Hepatocyte (in vitro differentiated cells): ENCODE results near the gene FCRL1.

Source experiments
- EZH2 ChIP-seq: fragments of 200-600 bp; sonication (generic); IDR thresholded peaks from 2 replicates; pipeline ENCODE4 v1.6.1; 2016; ENCODE audit warnings: antibody characterized with exemption, mild to moderate bottlenecking, borderline replicate concordance
- EZH2phosphoT487 ChIP-seq: fragments of 200-600 bp; sonication (generic); IDR thresholded peaks from one replicate; pipeline ENCODE4 v1.6.1; 2018; ENCODE audit warnings: antibody characterized with exemption, mild to moderate bottlenecking, low read depth, moderate library complexity; ENCODE audit not compliant: unreplicated experiment, severe bottlenecking
- TF ChIP-seq, protein P1 (sequence below): fragments of 200-600 bp; sonication (generic); IDR thresholded peaks from 2 replicates; pipeline ENCODE4 v1.5.1; 2016; ENCODE audit warnings: antibody characterized with exemption, mild to moderate bottlenecking; ENCODE audit not compliant: poor library complexity

DNA sequence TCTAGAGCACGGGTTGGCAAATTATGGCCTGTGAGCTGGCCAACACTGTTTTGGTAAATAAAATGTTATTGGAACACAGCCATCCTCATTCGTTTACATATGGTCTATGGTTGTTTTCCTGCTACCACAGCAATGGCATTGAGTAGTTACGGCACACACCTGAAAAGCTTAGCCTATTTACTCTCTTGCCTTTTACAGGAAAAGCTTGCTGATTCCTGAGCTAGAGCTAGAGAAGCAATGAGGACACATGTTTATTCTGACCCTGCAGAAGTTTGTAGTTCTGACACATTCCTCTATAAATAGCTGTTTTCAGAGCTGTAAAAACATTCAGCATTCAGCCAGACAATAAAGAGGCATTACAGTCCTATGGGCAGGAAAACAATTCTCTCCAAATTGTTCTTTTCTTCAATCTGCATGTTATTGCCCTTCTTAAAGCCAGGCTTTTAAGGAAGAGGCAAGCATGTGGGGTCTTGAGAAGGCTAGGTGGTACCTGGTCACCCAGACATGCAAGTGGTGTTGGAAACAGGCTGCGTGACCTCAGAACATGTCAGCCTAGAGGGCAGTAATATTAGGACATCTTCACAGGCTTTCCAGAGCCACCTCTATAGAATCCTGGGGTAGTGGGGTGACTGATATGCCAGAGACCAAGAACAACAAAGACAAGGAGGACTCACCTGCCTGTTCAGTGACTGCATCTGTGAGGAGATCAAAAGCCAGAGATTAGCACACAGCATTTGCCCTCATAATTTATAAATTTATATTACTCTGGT lies 44.6 kb downstream of the FCRL1 start:
- TF ChIP-seq EZH2phosphoT487 (no peak), EZH2 (no peak)
- TF ChIP-seq, protein P1, sequence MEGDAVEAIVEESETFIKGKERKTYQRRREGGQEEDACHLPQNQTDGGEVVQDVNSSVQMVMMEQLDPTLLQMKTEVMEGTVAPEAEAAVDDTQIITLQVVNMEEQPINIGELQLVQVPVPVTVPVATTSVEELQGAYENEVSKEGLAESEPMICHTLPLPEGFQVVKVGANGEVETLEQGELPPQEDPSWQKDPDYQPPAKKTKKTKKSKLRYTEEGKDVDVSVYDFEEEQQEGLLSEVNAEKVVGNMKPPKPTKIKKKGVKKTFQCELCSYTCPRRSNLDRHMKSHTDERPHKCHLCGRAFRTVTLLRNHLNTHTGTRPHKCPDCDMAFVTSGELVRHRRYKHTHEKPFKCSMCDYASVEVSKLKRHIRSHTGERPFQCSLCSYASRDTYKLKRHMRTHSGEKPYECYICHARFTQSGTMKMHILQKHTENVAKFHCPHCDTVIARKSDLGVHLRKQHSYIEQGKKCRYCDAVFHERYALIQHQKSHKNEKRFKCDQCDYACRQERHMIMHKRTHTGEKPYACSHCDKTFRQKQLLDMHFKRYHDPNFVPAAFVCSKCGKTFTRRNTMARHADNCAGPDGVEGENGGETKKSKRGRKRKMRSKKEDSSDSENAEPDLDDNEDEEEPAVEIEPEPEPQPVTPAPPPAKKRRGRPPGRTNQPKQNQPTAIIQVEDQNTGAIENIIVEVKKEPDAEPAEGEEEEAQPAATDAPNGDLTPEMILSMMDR: no peak
